RWPE2 (cell line): ENCODE measurements around the gene TTC39C.

Source experiments
- ATAC-seq: fragments of 200-7000 bp; cut with Tn5 transposase; 3 replicates; pipeline ENCODE4 v1.9.1; 2021; ENCODE audit warnings: low read depth
- DNase-seq: peaks from one replicate; pipeline ENCODE4 v3.0.0-alpha.2; 2020; ENCODE audit warnings: low spot score
- H3K27ac ChIP-seq: fragments of 450-650 bp; 2 replicates; pipeline ENCODE4 v1.5.1; 2017; ENCODE audit warnings: mild to moderate bottlenecking; ENCODE audit not compliant: poor library complexity, severe bottlenecking
- H3K27me3 ChIP-seq: fragments of 250-450 bp; sonication (Bioruptor Pico); 2 replicates; pipeline ENCODE4 v1.5.1; 2021; ENCODE audit warnings: mild to moderate bottlenecking, moderate library complexity; ENCODE audit not compliant: insufficient read depth, poor library complexity, severe bottlenecking
- H3K36me3 ChIP-seq: fragments of 250-450 bp; sonication (Bioruptor Pico); 2 replicates; pipeline ENCODE4 v1.5.1; 2020; ENCODE audit warnings: low read depth, mild to moderate bottlenecking, moderate library complexity
- H3K4me1 ChIP-seq: fragments of 250-450 bp; sonication (Bioruptor Pico); 2 replicates; pipeline ENCODE4 v1.5.1; 2021; ENCODE audit warnings: mild to moderate bottlenecking, moderate library complexity; ENCODE audit not compliant: insufficient read depth, poor library complexity, severe bottlenecking
- H3K4me3 ChIP-seq: fragments of 250-450 bp; sonication (Bioruptor Pico); 2 replicates; pipeline ENCODE4 v1.5.1; 2021; ENCODE audit warnings: mild to moderate bottlenecking, moderate library complexity; ENCODE audit not compliant: severe bottlenecking
- H3K9me3 ChIP-seq: fragments of 250-450 bp; sonication (Bioruptor Pico); 2 replicates; pipeline ENCODE4 v1.5.1; 2021; ENCODE audit warnings: mild to moderate bottlenecking, moderate library complexity; ENCODE audit not compliant: severe bottlenecking
- TF ChIP-seq, protein P1 (sequence below): fragments of 450-650 bp; IDR thresholded peaks from one replicate; pipeline ENCODE4 v1.5.1; 2017; ENCODE audit warnings: mild to moderate bottlenecking, moderate library complexity; ENCODE audit not compliant: poor library complexity, severe bottlenecking

The TTC39C gene

DNA sequence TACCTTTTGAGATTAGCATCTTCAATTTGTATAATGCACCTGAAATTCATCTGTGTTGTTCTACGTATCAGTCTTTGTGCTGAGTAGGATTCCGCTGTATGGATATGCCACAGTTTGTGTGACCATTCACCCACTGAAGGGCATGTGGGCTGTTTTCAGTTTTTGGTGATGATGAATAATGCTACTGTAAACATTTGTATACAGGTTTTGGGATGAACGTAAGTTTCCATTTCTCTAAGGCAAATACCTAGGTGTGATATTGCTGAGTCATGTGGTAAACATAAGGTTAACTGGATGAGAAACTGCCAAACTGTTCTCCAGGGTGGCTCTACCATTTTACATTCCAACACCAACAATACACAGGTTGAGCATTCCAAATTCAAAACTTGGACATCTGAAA is 159.4 kb downstream of the TTC39C start:
- Histone ChIP-seq H3K9me3 (no peaks in the 10 kb centered on the region), H3K36me3 (peaks cover 6% of the 10 kb centered on the region; the same call in 1 of the 2 replicates), H3K27ac (no peak overlapping the region), H3K4me3 (no peak overlapping the region), H3K27me3 (no peaks in the 10 kb centered on the region), H3K4me1 (no peaks in the 10 kb centered on the region)
- ATAC-seq (no peak), DNase-seq (no peak)
- TF ChIP-seq, protein P1, sequence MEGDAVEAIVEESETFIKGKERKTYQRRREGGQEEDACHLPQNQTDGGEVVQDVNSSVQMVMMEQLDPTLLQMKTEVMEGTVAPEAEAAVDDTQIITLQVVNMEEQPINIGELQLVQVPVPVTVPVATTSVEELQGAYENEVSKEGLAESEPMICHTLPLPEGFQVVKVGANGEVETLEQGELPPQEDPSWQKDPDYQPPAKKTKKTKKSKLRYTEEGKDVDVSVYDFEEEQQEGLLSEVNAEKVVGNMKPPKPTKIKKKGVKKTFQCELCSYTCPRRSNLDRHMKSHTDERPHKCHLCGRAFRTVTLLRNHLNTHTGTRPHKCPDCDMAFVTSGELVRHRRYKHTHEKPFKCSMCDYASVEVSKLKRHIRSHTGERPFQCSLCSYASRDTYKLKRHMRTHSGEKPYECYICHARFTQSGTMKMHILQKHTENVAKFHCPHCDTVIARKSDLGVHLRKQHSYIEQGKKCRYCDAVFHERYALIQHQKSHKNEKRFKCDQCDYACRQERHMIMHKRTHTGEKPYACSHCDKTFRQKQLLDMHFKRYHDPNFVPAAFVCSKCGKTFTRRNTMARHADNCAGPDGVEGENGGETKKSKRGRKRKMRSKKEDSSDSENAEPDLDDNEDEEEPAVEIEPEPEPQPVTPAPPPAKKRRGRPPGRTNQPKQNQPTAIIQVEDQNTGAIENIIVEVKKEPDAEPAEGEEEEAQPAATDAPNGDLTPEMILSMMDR: no peak

DNA sequence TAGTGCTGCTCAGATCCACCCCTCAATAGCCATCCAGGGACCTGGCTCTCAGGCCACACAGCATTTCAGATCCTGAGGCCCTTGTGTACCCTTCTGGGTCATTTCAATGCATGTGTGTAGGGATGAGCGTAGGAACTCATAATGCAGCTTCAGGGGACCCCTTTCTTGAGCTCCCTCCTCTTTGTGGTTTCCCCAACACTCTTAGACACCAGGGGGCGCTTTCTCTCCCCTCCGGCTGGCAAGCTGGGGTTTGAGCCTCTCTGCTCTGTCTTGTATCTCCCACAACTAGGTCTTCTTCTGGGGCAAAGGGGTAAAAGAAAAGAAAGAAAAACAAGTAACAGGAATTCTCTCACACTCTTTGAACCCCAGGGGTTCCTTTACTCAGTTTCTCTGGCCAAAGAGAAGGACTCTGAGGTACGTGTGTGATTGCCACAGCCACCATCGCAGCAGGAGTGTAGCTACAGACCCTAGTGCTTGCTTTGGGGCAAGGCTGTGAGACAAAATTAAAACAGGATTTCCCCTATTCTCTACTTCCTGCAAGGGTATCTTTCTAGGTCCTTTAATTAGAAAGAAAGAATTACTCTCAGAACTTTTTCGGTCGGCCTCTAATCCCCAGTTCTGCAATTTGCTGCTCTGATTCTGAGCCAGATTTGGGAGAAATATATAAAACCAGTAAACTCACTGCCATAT is 162.3 kb downstream of the TTC39C start:
- Histone ChIP-seq H3K4me1 (peaks cover 8% of the 10 kb centered on the region), H3K27ac (no peak overlapping the region), H3K4me3 (no peak overlapping the region), H3K27me3 (no peaks in the 10 kb centered on the region), H3K9me3 (no peaks in the 10 kb centered on the region), H3K36me3 (peaks cover 9% of the 10 kb centered on the region; the same call in 1 of the 2 replicates)
- ATAC-seq (peak; percentile 64; the same call in 1 of the 3 replicates), DNase-seq (no peak)
- TF ChIP-seq, protein P1: peak; percentile 85

DNA sequence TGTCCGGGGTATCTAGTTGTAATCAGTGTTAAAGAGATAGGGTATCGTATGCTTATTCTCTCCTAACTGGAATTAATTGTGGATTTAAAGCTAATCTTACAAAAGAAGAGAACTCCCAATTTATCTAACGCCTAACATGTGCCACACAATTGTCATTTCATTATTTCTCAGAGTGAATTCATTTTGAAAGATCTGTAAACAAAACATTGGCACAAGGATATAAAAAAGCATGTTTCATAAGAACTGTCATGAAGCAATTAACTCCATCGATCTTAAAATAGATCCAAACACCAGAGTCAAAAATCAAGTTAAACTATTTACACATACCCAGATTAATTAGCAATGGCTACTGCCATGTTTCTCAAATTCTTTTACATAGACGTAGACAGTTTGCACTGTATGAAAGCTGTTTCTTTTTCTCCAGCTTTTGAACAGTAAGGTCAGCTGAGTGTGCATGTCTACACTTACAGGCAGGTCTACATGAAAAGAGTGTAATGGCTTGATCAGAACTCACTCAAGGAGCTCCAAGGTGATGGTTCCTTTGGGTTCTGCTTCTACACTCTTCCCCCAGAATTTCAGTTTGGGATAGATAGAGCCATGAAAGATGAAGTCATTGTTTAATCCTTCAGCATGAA is 163.1 kb downstream of the TTC39C start:
- no peaks in the 10 kb centered on the region for H3K9me3 ChIP-seq
- no peaks in the 10 kb centered on the region for H3K27me3 ChIP-seq
- DNase-seq (no peak), ATAC-seq (no peak)
- H3K4me3 ChIP-seq: no peak overlapping the region
- TF ChIP-seq, protein P1: no peak
- peaks cover 13% of the 10 kb centered on the region for H3K4me1 ChIP-seq
- H3K27ac ChIP-seq: no peak overlapping the region
- H3K36me3 ChIP-seq: peaks cover 9% of the 10 kb centered on the region; the same call in 1 of the 2 replicates

DNA sequence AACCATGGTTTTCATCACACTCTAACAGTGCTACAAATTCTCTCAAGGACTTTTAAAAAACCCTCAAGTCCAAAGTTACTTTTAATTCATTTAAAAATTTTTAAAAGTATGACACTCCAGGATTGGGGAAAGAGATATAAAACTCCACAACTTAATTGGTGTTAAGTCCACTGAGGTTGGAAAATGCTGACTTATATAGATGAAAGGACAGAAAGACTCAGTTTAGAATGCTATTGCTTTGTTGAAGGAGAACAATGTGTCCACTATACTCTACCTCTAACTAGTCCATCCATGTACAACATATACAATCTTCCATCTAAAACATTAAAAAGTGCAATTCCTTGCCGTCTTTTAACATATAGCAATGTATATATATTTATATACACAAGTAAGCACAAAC is 165.5 kb downstream of the TTC39C start:
- ATAC-seq (no peak), DNase-seq (no peak)
- H3K27me3 ChIP-seq: no peaks in the 10 kb centered on the region
- peaks cover 9% of the 10 kb centered on the region; the same call in 1 of the 2 replicates for H3K36me3 ChIP-seq
- no peak overlapping the region for H3K4me3 ChIP-seq
- peaks cover 13% of the 10 kb centered on the region for H3K4me1 ChIP-seq
- H3K9me3 ChIP-seq: no peaks in the 10 kb centered on the region
- H3K27ac ChIP-seq: no peak overlapping the region
- TF ChIP-seq, protein P1: no peak

DNA sequence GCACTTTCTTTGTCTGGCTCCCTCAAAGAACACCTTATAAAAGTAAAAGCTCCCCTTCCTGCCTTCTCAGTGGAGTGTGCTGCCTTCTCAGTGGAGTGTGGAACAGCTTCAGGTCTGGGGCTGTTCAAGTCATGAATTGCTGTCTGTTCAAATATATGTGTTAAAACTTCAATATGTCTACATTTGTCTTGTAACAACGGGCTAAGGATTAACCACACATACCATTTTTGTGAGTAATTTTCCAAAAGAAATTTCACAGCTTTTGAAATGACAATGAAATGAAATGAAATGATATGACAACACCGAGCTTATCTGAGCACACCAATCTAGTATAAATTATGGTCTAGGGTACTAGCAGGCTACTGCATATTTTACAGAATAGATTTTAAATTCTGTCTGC is 167.3 kb downstream of the TTC39C start:
- Histone ChIP-seq H3K36me3 (peaks cover 9% of the 10 kb centered on the region; the same call in 1 of the 2 replicates), H3K9me3 (no peaks in the 10 kb centered on the region), H3K4me3 (no peak overlapping the region), H3K4me1 (peaks cover 13% of the 10 kb centered on the region), H3K27me3 (no peaks in the 10 kb centered on the region), H3K27ac (no peak overlapping the region)
- TF ChIP-seq, protein P1: no peak
- peak; percentile 72 for ATAC-seq
- no peak for DNase-seq
